Measurements from ENCODE around the gene ZBBX. TPM values are rescaled to one million over a fixed set of nuclear protein-coding genes. Genes with fewer than 3 reads are reported as not detected.

ZBBX gene
- total RNA-seq, 1 experiment from 2014 or later: 1.1 TPM

DNA sequence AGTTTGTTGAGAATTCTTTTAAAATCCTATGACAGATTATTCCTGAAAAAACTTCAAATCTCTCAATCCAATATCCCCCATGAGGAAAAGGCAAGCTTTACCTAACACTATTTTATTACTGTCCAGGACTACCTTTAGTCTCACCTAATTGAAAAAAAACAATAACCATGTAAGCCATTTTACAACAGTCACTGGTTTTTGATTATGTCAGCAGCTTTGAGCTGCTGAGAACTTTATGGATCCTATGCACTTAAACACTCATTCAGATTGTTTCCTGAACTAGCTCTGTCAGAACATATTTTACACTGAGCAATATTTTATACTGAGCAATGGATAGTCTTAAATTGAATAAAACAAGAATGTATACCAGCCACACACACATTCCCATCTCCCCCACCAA, 79.9 kb downstream of the ZBBX start:
- Mint-ChIP-seq H3K36me3 (no peaks in the 10 kb centered on the region), H3K27me3 (ENCODE audit: low read depth) (no peaks in the 10 kb centered on the region), H3K4me1 (peaks cover 8% of the 10 kb centered on the region; the same call in 1 of the 2 replicates), H3K4me3 (no peak overlapping the region), H3K27ac (no peak overlapping the region), H3K9me3 (no peaks in the 10 kb centered on the region)
- ChIA-PET CTCF (no interaction called here), POLR2A (interaction anchor here (0.7 kb wide), 3 partner anchors 18 to 1742 kb away, joined by 4 to 6 read pairs (median 4); no protein-coding TSS in a partner anchor)
- ATAC-seq: no peak
- TF ChIP-seq USF1 (CRISPR knock-in tag; IDR thresholded peaks at IDR 0.05): no peak
- no peak for TF ChIP-seq ZNF396 (CRISPR knock-in tag; IDR thresholded peaks at IDR 0.05; ENCODE audit: borderline replicate concordance)
- no peak for TF ChIP-seq NR3C1 (CRISPR knock-in tag; conservative IDR thresholded peaks at IDR 0.05; ENCODE audit: low read depth)
- no peak for DNase-seq (ENCODE audit: low spot score)

GRCh38 chr3:167289435-167289834, 90.7 kb downstream of the ZBBX start:
- DNase-seq (ENCODE audit: low spot score): no peak
- no peak overlapping the region for H3K4me3 Mint-ChIP-seq
- H3K27ac Mint-ChIP-seq: no peak overlapping the region
- ChIA-PET POLR2A (no interaction called here), CTCF (no interaction called here)
- no peaks in the 10 kb centered on the region for H3K27me3 Mint-ChIP-seq (ENCODE audit: low read depth)
- ATAC-seq: no peak
- H3K36me3 Mint-ChIP-seq: no peaks in the 10 kb centered on the region
- no peaks in the 10 kb centered on the region for H3K4me1 Mint-ChIP-seq
- peaks cover 5% of the 10 kb centered on the region for H3K9me3 Mint-ChIP-seq
- TF ChIP-seq ZBTB43 (CRISPR knock-in tag; IDR thresholded peaks at IDR 0.05): no peak
- TF ChIP-seq, protein P1, sequence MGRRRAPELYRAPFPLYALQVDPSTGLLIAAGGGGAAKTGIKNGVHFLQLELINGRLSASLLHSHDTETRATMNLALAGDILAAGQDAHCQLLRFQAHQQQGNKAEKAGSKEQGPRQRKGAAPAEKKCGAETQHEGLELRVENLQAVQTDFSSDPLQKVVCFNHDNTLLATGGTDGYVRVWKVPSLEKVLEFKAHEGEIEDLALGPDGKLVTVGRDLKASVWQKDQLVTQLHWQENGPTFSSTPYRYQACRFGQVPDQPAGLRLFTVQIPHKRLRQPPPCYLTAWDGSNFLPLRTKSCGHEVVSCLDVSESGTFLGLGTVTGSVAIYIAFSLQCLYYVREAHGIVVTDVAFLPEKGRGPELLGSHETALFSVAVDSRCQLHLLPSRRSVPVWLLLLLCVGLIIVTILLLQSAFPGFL (CRISPR knock-in tag; IDR thresholded peaks at IDR 0.05; ENCODE audit: borderline replicate concordance): no peak
- no peak for TF ChIP-seq FOXP1 (CRISPR knock-in tag; IDR thresholded peaks at IDR 0.05; ENCODE audit: borderline replicate concordance)
- no peak for TF ChIP-seq HMGA2 (CRISPR knock-in tag; IDR thresholded peaks at IDR 0.05)

DNA sequence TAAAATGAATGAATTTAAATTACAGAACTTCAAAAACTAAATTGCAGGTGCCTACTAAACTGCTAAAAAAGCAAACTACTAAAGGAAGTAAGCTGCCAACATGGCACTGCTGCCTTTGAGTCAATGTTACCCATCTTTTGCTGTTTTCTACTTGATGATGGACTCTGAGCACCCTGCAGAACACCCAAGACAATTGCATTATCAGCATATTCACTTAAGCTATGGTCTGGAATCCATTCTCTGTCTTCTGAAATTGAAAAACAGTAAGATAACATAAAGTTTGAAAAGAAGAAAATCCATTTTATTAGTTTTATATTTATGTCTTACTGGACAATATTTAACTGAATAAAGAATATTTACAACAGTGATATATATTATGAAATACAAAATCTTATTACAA, 91.4 kb downstream of the ZBBX start:
- peaks cover 5% of the 10 kb centered on the region for H3K9me3 Mint-ChIP-seq
- no peak for DNase-seq (ENCODE audit: low spot score)
- H3K4me1 Mint-ChIP-seq: no peaks in the 10 kb centered on the region
- no peak overlapping the region for H3K4me3 Mint-ChIP-seq
- POLR2A ChIA-PET: no interaction called here
- no peak for ATAC-seq
- no peak overlapping the region for H3K27ac Mint-ChIP-seq
- CTCF ChIA-PET: no interaction called here
- H3K36me3 Mint-ChIP-seq: no peaks in the 10 kb centered on the region
- H3K27me3 Mint-ChIP-seq (ENCODE audit: low read depth): no peaks in the 10 kb centered on the region
- no peak for TF ChIP-seq GABPB1 (CRISPR knock-in tag; IDR thresholded peaks at IDR 0.05)
- no peak for TF ChIP-seq ZNF532 (CRISPR knock-in tag; IDR thresholded peaks at IDR 0.05; ENCODE audit: borderline replicate concordance)
- TF ChIP-seq ATF2 (CRISPR knock-in tag; IDR thresholded peaks at IDR 0.05; ENCODE audit: borderline replicate concordance, low read depth): no peak
- no peak for TF ChIP-seq ZNF263 (CRISPR knock-in tag; IDR thresholded peaks at IDR 0.05; ENCODE audit: low read depth)
- TF ChIP-seq JAZF1 (CRISPR knock-in tag; IDR thresholded peaks at IDR 0.05): no peak
- TF ChIP-seq ZNF138 (CRISPR knock-in tag; conservative IDR thresholded peaks at IDR 0.05): no peak
- TF ChIP-seq CREB1 (CRISPR knock-in tag; IDR thresholded peaks at IDR 0.05): no peak
- TF ChIP-seq TP53 (CRISPR knock-in tag; IDR thresholded peaks at IDR 0.05): no peak
- TF ChIP-seq FOXP1 (CRISPR knock-in tag; IDR thresholded peaks at IDR 0.05; ENCODE audit: borderline replicate concordance): no peak
- no peak for TF ChIP-seq ETV6 (CRISPR knock-in tag; IDR thresholded peaks at IDR 0.05)
- TF ChIP-seq SP1 (CRISPR knock-in tag; conservative IDR thresholded peaks at IDR 0.05): no peak
- TF ChIP-seq IRF2 (CRISPR knock-in tag; IDR thresholded peaks at IDR 0.05; ENCODE audit: borderline replicate concordance, low read depth): no peak
- no peak for TF ChIP-seq MYBL2 (CRISPR knock-in tag; IDR thresholded peaks at IDR 0.05)
- TF ChIP-seq, protein P2, sequence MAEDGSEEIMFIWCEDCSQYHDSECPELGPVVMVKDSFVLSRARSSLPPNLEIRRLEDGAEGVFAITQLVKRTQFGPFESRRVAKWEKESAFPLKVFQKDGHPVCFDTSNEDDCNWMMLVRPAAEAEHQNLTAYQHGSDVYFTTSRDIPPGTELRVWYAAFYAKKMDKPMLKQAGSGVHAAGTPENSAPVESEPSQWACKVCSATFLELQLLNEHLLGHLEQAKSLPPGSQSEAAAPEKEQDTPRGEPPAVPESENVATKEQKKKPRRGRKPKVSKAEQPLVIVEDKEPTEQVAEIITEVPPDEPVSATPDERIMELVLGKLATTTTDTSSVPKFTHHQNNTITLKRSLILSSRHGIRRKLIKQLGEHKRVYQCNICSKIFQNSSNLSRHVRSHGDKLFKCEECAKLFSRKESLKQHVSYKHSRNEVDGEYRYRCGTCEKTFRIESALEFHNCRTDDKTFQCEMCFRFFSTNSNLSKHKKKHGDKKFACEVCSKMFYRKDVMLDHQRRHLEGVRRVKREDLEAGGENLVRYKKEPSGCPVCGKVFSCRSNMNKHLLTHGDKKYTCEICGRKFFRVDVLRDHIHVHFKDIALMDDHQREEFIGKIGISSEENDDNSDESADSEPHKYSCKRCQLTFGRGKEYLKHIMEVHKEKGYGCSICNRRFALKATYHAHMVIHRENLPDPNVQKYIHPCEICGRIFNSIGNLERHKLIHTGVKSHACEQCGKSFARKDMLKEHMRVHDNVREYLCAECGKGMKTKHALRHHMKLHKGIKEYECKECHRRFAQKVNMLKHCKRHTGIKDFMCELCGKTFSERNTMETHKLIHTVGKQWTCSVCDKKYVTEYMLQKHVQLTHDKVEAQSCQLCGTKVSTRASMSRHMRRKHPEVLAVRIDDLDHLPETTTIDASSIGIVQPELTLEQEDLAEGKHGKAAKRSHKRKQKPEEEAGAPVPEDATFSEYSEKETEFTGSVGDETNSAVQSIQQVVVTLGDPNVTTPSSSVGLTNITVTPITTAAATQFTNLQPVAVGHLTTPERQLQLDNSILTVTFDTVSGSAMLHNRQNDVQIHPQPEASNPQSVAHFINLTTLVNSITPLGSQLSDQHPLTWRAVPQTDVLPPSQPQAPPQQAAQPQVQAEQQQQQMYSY (CRISPR knock-in tag; IDR thresholded peaks at IDR 0.05): no peak
- no peak for TF ChIP-seq SOX15 (CRISPR knock-in tag; IDR thresholded peaks at IDR 0.05)

Data from WTC11 (cell line).